Measurements from ENCODE around the gene DCBLD2. TPM values are rescaled to one million over a fixed set of nuclear protein-coding genes. Genes with fewer than 3 reads are reported as not detected.
"Not testable (repeated sequence)": the region's sequence is repeated elsewhere in the genome, so short reads cannot be mapped to it uniquely, and the experiment has no call there.

The DCBLD2 gene
- polyA plus RNA-seq, 2 donors, result 2.5 to 3.0 TPM

DNA sequence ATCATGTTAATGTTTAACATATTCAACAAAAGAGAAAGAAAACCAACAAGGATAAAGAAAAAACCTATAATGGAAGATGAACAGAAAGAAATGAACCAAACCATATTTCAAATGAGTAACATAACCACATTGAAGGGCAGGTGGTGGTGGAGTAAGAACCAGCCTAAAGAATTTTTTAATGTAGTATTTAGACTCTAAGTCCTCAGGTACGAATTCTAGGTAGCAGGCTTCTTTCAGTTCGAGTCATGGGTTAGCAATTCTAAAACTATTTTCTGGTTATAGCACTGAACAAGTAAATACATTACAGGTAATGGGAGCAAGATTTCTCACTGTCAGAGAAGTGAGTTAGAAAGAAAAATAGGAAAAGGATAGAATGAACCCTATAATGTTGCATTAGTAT lies 24.4 kb downstream of the DCBLD2 start:
- no peaks in the 10 kb centered on the region for H3K9me3 ChIP-seq (ENCODE audit: control insufficient read depth in 2 of 2, insufficient read depth in 1 of 2, low read depth in 1 of 2, low read length in 1 of 2)
- H3K4me3 ChIP-seq (ENCODE audit: low read depth in 1 of 2, low read length in 2 of 2), result no peak overlapping the region
- no peaks in the 10 kb centered on the region for H3K4me1 ChIP-seq (ENCODE audit: control insufficient read depth in 2 of 2, insufficient read depth in 2 of 2, low read length in 1 of 2)
- H3K27me3 ChIP-seq (ENCODE audit: control insufficient read depth in 1 of 2, insufficient read depth in 2 of 2, low read length in 2 of 2), result no peaks in the 10 kb centered on the region
- H3K27ac ChIP-seq (ENCODE audit: low read depth in 2 of 2, low read length in 1 of 2), result no peak overlapping the region
- 76 to 83% methylated on average over 2 of the region's 2 CpGs for WGBS, 2 donors
- H3K36me3 ChIP-seq (ENCODE audit: control insufficient read depth in 2 of 2, insufficient read depth in 2 of 2, low read length in 1 of 2), result no peaks in the 10 kb centered on the region

DNA sequence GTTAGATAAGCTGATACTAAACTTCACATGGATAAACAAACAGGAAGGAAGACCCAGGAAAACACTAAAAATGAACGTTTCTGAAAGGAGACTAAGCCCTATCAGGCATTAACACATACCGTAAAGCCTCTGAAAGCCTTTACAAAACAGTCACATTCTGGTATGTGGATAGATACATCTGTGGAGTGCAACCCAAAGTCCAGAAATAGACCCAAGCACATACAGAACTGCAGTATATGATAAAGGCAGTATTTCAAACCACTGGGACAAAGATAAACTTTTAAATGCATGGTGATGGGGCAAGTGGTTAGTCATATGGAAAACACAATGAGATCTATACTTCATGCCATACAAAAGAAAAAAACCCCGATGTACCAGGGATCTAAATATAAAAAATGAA lies 26.0 kb downstream of the DCBLD2 start:
- 70% methylated on average over 3 of the region's 3 CpGs for WGBS, 2 donors
- no peaks in the 10 kb centered on the region for H3K4me1 ChIP-seq (ENCODE audit: control insufficient read depth in 2 of 2, insufficient read depth in 2 of 2, low read length in 1 of 2)
- H3K27me3 ChIP-seq (ENCODE audit: control insufficient read depth in 1 of 2, insufficient read depth in 2 of 2, low read length in 2 of 2), result no peaks in the 10 kb centered on the region
- H3K9me3 ChIP-seq (ENCODE audit: control insufficient read depth in 2 of 2, insufficient read depth in 1 of 2, low read depth in 1 of 2, low read length in 1 of 2), result no peaks in the 10 kb centered on the region
- no peak overlapping the region for H3K27ac ChIP-seq (ENCODE audit: low read depth in 2 of 2, low read length in 1 of 2)
- no peaks in the 10 kb centered on the region for H3K36me3 ChIP-seq (ENCODE audit: control insufficient read depth in 2 of 2, insufficient read depth in 2 of 2, low read length in 1 of 2)
- no peak overlapping the region for H3K4me3 ChIP-seq (ENCODE audit: low read depth in 1 of 2, low read length in 2 of 2)

DNA sequence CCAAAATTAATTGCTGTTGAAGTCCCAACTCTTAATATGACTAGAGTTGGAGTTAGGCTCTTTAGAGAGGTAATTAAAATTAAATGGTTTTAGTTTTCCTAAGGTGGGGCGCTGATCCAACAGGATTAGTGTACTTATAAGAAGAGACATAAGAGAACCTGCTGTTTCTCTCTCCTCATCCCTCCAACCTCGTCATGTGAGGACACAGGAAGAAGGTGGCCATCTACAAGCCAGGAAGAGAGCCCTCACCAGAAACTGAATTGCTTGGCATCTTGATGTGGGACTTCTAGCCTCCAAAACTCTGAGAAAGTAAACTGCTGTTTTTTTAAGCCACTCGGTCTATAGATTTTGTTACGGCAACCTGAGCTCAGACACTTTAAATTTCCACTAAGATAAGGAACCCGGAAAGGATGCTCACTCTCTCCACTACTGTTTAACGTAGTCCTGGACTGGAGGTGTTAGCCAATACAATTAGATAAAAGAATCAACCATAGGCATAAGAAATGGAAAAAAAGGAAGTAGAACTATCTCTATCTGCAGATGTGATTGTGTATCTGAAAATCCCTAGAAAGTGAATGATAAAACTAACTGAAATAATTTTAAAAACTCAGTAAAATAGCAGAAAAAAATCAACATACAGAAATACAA lies 26.8 kb downstream of the DCBLD2 start:
- 88 to 89% methylated on average over 6 of the region's 6 CpGs for WGBS, 2 donors
- Histone ChIP-seq H3K27me3 (ENCODE audit: control insufficient read depth in 1 of 2, insufficient read depth in 2 of 2, low read length in 2 of 2) (no peaks in the 10 kb centered on the region), H3K9me3 (ENCODE audit: control insufficient read depth in 2 of 2, insufficient read depth in 1 of 2, low read depth in 1 of 2, low read length in 1 of 2) (no peaks in the 10 kb centered on the region), H3K4me1 (ENCODE audit: control insufficient read depth in 2 of 2, insufficient read depth in 2 of 2, low read length in 1 of 2) (no peaks in the 10 kb centered on the region), H3K36me3 (ENCODE audit: control insufficient read depth in 2 of 2, insufficient read depth in 2 of 2, low read length in 1 of 2) (no peaks in the 10 kb centered on the region), H3K4me3 (ENCODE audit: low read depth in 1 of 2, low read length in 2 of 2) (no peak overlapping the region), H3K27ac (ENCODE audit: low read depth in 2 of 2, low read length in 1 of 2) (no peak overlapping the region)

DNA sequence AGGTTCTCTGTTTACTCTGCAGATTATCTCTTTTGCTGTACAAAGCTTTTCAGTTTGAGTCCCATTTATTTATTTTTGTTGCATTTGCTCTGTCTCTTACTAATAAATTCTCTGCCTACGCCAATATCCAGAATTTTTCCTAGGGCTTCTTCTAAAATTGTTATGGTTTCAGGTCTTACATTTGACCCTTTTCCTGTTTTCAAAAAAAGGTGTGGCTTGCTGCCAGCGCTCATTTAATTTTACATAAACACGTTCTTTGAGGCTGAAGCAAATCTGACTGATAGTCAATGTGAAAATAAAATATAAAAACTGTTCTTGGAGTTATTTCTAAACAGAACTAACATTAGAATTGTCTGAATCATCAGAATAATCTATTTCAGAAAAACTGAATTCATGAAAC lies 32.1 kb downstream of the DCBLD2 start:
- Histone ChIP-seq H3K36me3 (ENCODE audit: control insufficient read depth in 2 of 2, insufficient read depth in 2 of 2, low read length in 1 of 2) (no peaks in the 10 kb centered on the region), H3K4me1 (ENCODE audit: control insufficient read depth in 2 of 2, insufficient read depth in 2 of 2, low read length in 1 of 2) (no peaks in the 10 kb centered on the region), H3K4me3 (ENCODE audit: low read depth in 1 of 2, low read length in 2 of 2) (no peak overlapping the region), H3K9me3 (ENCODE audit: control insufficient read depth in 2 of 2, insufficient read depth in 1 of 2, low read depth in 1 of 2, low read length in 1 of 2) (no peaks in the 10 kb centered on the region), H3K27me3 (ENCODE audit: control insufficient read depth in 1 of 2, insufficient read depth in 2 of 2, low read length in 2 of 2) (no peaks in the 10 kb centered on the region), H3K27ac (ENCODE audit: low read depth in 2 of 2, low read length in 1 of 2) (no peak overlapping the region)
- 79 to 83% methylated on average over 3 of the region's 3 CpGs for WGBS, 2 donors

DNA sequence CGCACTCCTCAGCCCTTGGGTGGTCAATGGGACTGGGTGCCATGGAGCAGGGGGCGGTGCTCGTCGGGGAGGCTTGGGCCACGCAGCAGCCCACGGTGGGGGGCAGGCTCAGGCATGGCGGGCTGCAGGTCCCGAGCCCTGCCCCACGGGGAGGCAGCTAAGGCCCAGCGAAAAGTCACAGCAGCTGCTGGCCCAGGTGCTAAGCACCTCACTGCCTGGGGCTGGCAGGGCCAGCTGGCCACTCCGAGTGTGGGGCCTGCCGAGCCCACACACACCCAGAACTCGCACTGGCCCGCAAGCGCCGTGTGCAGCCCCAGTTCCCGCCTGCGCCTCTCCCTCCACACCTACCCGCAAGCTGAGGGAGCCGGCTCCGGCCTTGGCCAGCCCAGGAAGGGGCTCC lies 43.5 kb downstream of the DCBLD2 start:
- not testable (repeated sequence) for H3K4me1 ChIP-seq (ENCODE audit: control insufficient read depth in 2 of 2, insufficient read depth in 2 of 2, low read length in 1 of 2); H3K27me3 ChIP-seq (ENCODE audit: control insufficient read depth in 1 of 2, insufficient read depth in 2 of 2, low read length in 2 of 2); H3K36me3 ChIP-seq (ENCODE audit: control insufficient read depth in 2 of 2, insufficient read depth in 2 of 2, low read length in 1 of 2); H3K4me3 ChIP-seq (ENCODE audit: low read depth in 1 of 2, low read length in 2 of 2); H3K9me3 ChIP-seq (ENCODE audit: control insufficient read depth in 2 of 2, insufficient read depth in 1 of 2, low read depth in 1 of 2, low read length in 1 of 2); H3K27ac ChIP-seq (ENCODE audit: low read depth in 2 of 2, low read length in 1 of 2)
- 97 to 98% methylated on average over 19 to 21 of the region's 21 CpGs for WGBS, 2 donors

DNA sequence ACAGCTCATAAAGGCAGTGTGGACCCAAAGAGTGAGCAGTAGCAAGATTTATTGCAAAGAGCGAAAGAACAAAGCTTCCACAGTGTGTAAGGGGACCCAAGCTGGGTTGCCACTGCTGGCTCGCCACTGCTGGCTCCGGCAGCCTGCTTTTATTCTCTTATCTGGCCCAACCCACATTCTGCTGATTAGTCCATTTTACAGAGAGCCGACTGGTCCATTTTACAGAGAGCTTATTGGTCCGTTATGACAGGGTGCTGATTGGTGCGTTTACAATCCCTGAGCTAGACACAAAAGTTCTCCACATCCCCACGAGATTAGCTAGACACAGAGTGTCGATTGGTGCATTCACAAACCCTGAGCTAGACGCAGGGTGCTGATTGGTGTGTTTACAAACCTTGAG lies 44.2 kb downstream of the DCBLD2 start:
- H3K9me3 ChIP-seq (ENCODE audit: control insufficient read depth in 2 of 2, insufficient read depth in 1 of 2, low read depth in 1 of 2, low read length in 1 of 2); H3K4me1 ChIP-seq (ENCODE audit: control insufficient read depth in 2 of 2, insufficient read depth in 2 of 2, low read length in 1 of 2); H3K4me3 ChIP-seq (ENCODE audit: low read depth in 1 of 2, low read length in 2 of 2); H3K27ac ChIP-seq (ENCODE audit: low read depth in 2 of 2, low read length in 1 of 2); H3K27me3 ChIP-seq (ENCODE audit: control insufficient read depth in 1 of 2, insufficient read depth in 2 of 2, low read length in 2 of 2); H3K36me3 ChIP-seq (ENCODE audit: control insufficient read depth in 2 of 2, insufficient read depth in 2 of 2, low read length in 1 of 2): not testable (repeated sequence)
- WGBS, 2 donors, result 97% methylated on average over 9 of the region's 9 CpGs

DNA sequence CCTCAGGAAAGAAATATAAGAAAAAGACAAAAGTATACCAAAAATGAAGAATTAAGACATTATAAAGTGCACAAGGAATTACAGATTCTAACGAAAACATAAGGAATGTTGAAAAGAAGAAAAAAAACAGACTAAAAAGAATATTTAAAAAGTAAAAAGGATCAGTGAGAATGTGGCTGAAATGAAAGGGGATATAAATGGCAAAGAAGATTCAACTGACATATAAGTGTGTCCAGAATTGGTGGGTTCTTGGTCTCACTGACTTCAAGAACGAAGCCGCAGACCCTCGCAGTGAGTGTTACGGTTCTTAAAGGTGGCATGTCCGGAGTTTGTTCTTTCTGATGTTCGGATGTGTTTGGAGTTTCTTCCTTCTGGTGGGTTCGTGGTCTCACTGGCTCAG lies 44.8 kb downstream of the DCBLD2 start:
- no peaks in the 10 kb centered on the region for H3K36me3 ChIP-seq (ENCODE audit: control insufficient read depth in 2 of 2, insufficient read depth in 2 of 2, low read length in 1 of 2)
- no peaks in the 10 kb centered on the region for H3K4me1 ChIP-seq (ENCODE audit: control insufficient read depth in 2 of 2, insufficient read depth in 2 of 2, low read length in 1 of 2)
- H3K27me3 ChIP-seq (ENCODE audit: control insufficient read depth in 1 of 2, insufficient read depth in 2 of 2, low read length in 2 of 2), result no peaks in the 10 kb centered on the region
- WGBS, 2 donors, result 96% methylated on average over 8 of the region's 8 CpGs
- H3K9me3 ChIP-seq (ENCODE audit: control insufficient read depth in 2 of 2, insufficient read depth in 1 of 2, low read depth in 1 of 2, low read length in 1 of 2), result peaks cover 0 to 2% of the 10 kb centered on the region in 2 donors
- no peak overlapping the region for H3K27ac ChIP-seq (ENCODE audit: low read depth in 2 of 2, low read length in 1 of 2)
- no peak overlapping the region for H3K4me3 ChIP-seq (ENCODE audit: low read depth in 1 of 2, low read length in 2 of 2)

DNA sequence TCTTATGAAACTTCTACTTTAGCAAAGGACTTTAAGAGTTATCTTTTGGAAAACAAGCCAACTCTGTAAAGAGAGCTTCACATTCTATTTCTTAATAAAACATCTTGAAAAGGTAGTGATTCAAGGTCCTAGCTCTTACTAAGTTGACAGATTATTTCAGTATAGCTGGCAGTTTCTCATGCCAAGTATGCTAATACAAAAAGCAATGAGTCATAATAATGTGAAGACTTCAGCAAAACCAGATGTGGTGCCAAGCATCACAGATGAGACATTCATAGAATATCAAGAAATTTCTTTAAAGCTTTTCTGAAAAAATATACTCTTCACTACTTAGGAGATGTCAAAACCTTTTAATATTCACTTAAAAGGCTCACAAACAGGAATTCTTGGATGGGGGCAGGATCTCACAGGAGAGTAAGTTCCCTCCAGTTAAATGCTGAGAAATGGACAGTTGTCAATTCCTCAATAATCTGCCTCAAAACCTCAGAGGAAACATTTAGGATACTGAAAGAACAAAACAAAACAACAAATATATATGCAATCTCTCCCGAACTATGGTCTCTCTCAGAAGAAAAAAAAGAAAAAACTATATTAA lies 45.6 kb downstream of the DCBLD2 start:
- H3K36me3 ChIP-seq (ENCODE audit: control insufficient read depth in 2 of 2, insufficient read depth in 2 of 2, low read length in 1 of 2), result no peaks in the 10 kb centered on the region
- H3K4me3 ChIP-seq (ENCODE audit: low read depth in 1 of 2, low read length in 2 of 2), result no peak overlapping the region
- WGBS, 2 donors, result 79 to 94% methylated on average over 1 of the region's 1 CpG
- no peaks in the 10 kb centered on the region for H3K4me1 ChIP-seq (ENCODE audit: control insufficient read depth in 2 of 2, insufficient read depth in 2 of 2, low read length in 1 of 2)
- peaks cover 0 to 2% of the 10 kb centered on the region in 2 donors for H3K9me3 ChIP-seq (ENCODE audit: control insufficient read depth in 2 of 2, insufficient read depth in 1 of 2, low read depth in 1 of 2, low read length in 1 of 2)
- H3K27ac ChIP-seq (ENCODE audit: low read depth in 2 of 2, low read length in 1 of 2), result no peak overlapping the region
- H3K27me3 ChIP-seq (ENCODE audit: control insufficient read depth in 1 of 2, insufficient read depth in 2 of 2, low read length in 2 of 2), result no peaks in the 10 kb centered on the region

DNA sequence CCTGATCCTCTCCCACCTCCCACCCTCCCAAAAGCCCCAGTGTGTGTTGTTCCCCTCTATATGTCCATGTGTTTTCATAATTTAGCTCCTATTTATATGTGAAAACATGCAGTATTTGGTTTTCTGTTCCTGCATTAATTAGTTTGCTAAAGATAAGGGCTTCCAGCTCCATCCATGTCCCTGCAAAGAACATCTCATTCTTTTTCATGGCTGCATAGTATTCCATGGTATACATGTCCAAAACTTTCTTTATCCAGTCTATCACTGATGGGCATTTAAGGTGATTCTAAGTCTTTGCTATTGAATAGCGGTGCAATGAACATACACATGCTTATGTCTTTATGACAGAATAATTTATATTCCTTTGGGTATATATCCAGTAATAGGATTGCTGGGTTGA lies 53.4 kb downstream of the DCBLD2 start:
- Histone ChIP-seq H3K27me3 (ENCODE audit: control insufficient read depth in 1 of 2, insufficient read depth in 2 of 2, low read length in 2 of 2) (no peaks in the 10 kb centered on the region), H3K27ac (ENCODE audit: low read depth in 2 of 2, low read length in 1 of 2) (no peak overlapping the region)
- WGBS, 2 donors, result 95 to 97% methylated on average over 1 of the region's 1 CpG

DNA sequence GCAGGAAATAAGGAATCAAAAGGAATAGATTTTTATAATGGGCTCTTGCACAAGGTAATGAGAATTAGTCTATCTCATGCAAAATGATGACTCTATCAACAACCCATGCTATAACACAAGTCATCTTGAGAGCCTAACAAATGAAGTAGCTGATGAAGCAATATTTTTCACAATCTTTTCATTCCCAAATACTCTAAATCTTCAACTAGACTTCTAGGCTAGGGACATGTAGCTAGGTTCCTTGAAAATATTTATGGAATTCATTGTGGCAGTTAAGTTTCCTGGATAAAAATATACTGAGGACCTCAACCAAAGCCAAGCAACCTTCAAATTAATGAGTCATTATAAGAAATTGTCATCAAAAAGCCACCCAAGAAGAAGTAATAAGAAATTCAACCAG lies 55.4 kb downstream of the DCBLD2 start:
- Histone ChIP-seq H3K27ac (ENCODE audit: low read depth in 2 of 2, low read length in 1 of 2) (no peak overlapping the region), H3K4me3 (ENCODE audit: low read depth in 1 of 2, low read length in 2 of 2) (no peak overlapping the region), H3K4me1 (ENCODE audit: control insufficient read depth in 2 of 2, insufficient read depth in 2 of 2, low read length in 1 of 2) (no peaks in the 10 kb centered on the region), H3K36me3 (ENCODE audit: control insufficient read depth in 2 of 2, insufficient read depth in 2 of 2, low read length in 1 of 2) (no peaks in the 10 kb centered on the region), H3K27me3 (ENCODE audit: control insufficient read depth in 1 of 2, insufficient read depth in 2 of 2, low read length in 2 of 2) (no peaks in the 10 kb centered on the region), H3K9me3 (ENCODE audit: control insufficient read depth in 2 of 2, insufficient read depth in 1 of 2, low read depth in 1 of 2, low read length in 1 of 2) (no peaks in the 10 kb centered on the region)

More for the DNA sequence above, 53.4 kb downstream of the DCBLD2 start:
- no peaks in the 10 kb centered on the region for H3K4me1 ChIP-seq (ENCODE audit: control insufficient read depth in 2 of 2, insufficient read depth in 2 of 2, low read length in 1 of 2)
- no peaks in the 10 kb centered on the region for H3K9me3 ChIP-seq (ENCODE audit: control insufficient read depth in 2 of 2, insufficient read depth in 1 of 2, low read depth in 1 of 2, low read length in 1 of 2)
- no peak overlapping the region for H3K4me3 ChIP-seq (ENCODE audit: low read depth in 1 of 2, low read length in 2 of 2)
- no peaks in the 10 kb centered on the region for H3K36me3 ChIP-seq (ENCODE audit: control insufficient read depth in 2 of 2, insufficient read depth in 2 of 2, low read length in 1 of 2)

Measured in esophagus (tissue), 2 donors.